RWPE2 (cell line): ENCODE data around the gene PARVG.

Experiments used
- ATAC-seq: fragments of 200-7000 bp; cut with Tn5 transposase; 3 replicates; pipeline ENCODE4 v1.9.1; 2021; ENCODE audit warnings: low read depth
- DNase-seq: peaks from one replicate; pipeline ENCODE4 v3.0.0-alpha.2; 2020; ENCODE audit warnings: low spot score
- H3K27ac ChIP-seq: fragments of 450-650 bp; 2 replicates; pipeline ENCODE4 v1.5.1; 2017; ENCODE audit warnings: mild to moderate bottlenecking; ENCODE audit not compliant: poor library complexity, severe bottlenecking
- H3K27me3 ChIP-seq: fragments of 250-450 bp; sonication (Bioruptor Pico); 2 replicates; pipeline ENCODE4 v1.5.1; 2021; ENCODE audit warnings: mild to moderate bottlenecking, moderate library complexity; ENCODE audit not compliant: insufficient read depth, poor library complexity, severe bottlenecking
- H3K36me3 ChIP-seq: fragments of 250-450 bp; sonication (Bioruptor Pico); 2 replicates; pipeline ENCODE4 v1.5.1; 2020; ENCODE audit warnings: low read depth, mild to moderate bottlenecking, moderate library complexity
- H3K4me1 ChIP-seq: fragments of 250-450 bp; sonication (Bioruptor Pico); 2 replicates; pipeline ENCODE4 v1.5.1; 2021; ENCODE audit warnings: mild to moderate bottlenecking, moderate library complexity; ENCODE audit not compliant: insufficient read depth, poor library complexity, severe bottlenecking
- H3K4me3 ChIP-seq: fragments of 250-450 bp; sonication (Bioruptor Pico); 2 replicates; pipeline ENCODE4 v1.5.1; 2021; ENCODE audit warnings: mild to moderate bottlenecking, moderate library complexity; ENCODE audit not compliant: severe bottlenecking
- H3K9me3 ChIP-seq: fragments of 250-450 bp; sonication (Bioruptor Pico); 2 replicates; pipeline ENCODE4 v1.5.1; 2021; ENCODE audit warnings: mild to moderate bottlenecking, moderate library complexity; ENCODE audit not compliant: severe bottlenecking
- TF ChIP-seq, protein P1 (sequence below): fragments of 450-650 bp; IDR thresholded peaks from one replicate; pipeline ENCODE4 v1.5.1; 2017; ENCODE audit warnings: mild to moderate bottlenecking, moderate library complexity; ENCODE audit not compliant: poor library complexity, severe bottlenecking

PARVG gene

DNA sequence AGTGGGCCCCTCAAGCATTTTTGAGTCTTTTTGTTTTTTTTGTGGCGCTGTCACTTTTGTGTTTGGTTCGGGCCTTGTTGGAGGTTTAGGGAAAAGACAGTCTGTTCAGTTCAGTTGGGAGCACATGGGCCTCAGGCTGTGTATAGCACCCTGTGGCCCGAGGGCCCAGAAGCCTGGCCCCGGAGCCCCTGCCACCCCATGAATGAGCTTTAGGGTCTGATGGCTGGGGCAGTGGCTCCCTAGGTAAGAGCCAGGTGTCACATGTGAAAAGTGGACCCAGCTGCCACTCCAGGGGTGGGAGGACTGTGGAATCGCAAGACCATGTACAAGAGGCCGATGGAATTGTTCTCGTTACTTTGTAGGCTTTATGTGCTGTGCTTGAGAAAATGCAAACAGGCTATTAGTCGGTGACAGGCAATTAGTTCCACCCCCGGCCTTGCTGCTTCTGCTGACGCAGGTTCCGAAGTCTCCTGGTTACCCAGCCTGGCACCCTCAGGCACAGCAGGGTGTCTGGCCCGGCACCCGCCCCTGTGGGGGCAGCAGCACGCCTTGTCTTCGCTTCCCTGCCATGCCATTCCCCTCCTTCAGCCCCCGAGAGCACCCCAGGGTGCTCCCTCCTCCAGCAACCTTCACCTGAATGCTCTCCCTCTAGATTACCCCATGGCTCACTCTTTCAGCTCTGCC, 38.2 kb upstream of the PARVG start:
- no peaks in the 10 kb centered on the region for H3K27me3 ChIP-seq
- no peak overlapping the region for H3K4me3 ChIP-seq
- TF ChIP-seq, protein P1, sequence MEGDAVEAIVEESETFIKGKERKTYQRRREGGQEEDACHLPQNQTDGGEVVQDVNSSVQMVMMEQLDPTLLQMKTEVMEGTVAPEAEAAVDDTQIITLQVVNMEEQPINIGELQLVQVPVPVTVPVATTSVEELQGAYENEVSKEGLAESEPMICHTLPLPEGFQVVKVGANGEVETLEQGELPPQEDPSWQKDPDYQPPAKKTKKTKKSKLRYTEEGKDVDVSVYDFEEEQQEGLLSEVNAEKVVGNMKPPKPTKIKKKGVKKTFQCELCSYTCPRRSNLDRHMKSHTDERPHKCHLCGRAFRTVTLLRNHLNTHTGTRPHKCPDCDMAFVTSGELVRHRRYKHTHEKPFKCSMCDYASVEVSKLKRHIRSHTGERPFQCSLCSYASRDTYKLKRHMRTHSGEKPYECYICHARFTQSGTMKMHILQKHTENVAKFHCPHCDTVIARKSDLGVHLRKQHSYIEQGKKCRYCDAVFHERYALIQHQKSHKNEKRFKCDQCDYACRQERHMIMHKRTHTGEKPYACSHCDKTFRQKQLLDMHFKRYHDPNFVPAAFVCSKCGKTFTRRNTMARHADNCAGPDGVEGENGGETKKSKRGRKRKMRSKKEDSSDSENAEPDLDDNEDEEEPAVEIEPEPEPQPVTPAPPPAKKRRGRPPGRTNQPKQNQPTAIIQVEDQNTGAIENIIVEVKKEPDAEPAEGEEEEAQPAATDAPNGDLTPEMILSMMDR = no peak
- ATAC-seq (no peak), DNase-seq (no peak)
- H3K4me1 ChIP-seq = no peaks in the 10 kb centered on the region
- H3K27ac ChIP-seq = no peak overlapping the region
- no peaks in the 10 kb centered on the region for H3K9me3 ChIP-seq
- H3K36me3 ChIP-seq = no peaks in the 10 kb centered on the region

DNA sequence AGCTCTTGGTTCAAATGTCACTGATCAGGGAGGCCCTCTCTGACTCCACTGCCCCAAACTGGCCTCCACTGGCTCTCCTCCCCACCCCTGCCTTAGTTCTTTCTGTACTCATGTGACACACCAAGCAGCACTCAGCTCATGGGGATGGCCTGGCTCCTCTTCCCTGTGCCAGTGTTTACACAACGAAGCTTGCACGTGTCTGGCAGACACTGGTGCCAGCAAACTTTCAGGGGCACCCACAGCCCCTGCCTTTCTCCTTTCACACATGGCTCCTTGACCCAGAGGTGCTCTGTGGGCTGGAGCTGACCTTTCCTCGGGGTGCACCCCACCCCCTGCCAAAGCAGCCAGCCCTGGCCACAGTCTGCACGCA, 37.6 kb upstream of the PARVG start:
- Histone ChIP-seq H3K27ac (no peak overlapping the region), H3K4me1 (no peaks in the 10 kb centered on the region)

DNA sequence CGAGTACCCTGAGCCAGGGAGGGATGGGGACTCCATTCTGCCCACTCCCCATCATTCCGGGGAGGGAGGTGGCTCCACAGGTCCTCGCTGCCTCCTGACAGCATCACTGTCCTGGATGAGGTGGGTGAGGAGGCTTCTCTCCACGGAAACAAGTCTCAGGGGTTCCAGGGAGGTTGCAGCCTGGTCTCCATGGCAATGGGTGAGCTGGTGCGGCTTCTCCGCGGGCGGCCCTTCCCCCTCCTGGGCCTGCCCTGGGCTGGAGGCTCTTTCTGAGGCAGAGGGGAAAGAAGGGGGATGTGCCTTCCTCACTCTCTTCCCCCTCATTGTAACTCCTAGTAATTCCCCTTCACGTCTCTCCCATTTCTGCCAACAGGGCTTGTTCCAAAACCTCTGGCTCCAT, 37.1 kb upstream of the PARVG start:
- H3K27ac ChIP-seq = no peak overlapping the region
- no peak overlapping the region for H3K4me3 ChIP-seq
- DNase-seq (no peak), ATAC-seq (no peak)
- H3K27me3 ChIP-seq = no peaks in the 10 kb centered on the region
- TF ChIP-seq, protein P1 = no peak
- no peaks in the 10 kb centered on the region for H3K4me1 ChIP-seq
- H3K9me3 ChIP-seq = no peaks in the 10 kb centered on the region
- H3K36me3 ChIP-seq = no peaks in the 10 kb centered on the region

More for the DNA sequence above, 37.6 kb upstream of the PARVG start:
- no peak overlapping the region for H3K4me3 ChIP-seq
- H3K9me3 ChIP-seq = no peaks in the 10 kb centered on the region
- H3K27me3 ChIP-seq = no peaks in the 10 kb centered on the region
- ATAC-seq (no peak), DNase-seq (no peak)
- TF ChIP-seq, protein P1 = no peak
- H3K36me3 ChIP-seq = no peaks in the 10 kb centered on the region

DNA sequence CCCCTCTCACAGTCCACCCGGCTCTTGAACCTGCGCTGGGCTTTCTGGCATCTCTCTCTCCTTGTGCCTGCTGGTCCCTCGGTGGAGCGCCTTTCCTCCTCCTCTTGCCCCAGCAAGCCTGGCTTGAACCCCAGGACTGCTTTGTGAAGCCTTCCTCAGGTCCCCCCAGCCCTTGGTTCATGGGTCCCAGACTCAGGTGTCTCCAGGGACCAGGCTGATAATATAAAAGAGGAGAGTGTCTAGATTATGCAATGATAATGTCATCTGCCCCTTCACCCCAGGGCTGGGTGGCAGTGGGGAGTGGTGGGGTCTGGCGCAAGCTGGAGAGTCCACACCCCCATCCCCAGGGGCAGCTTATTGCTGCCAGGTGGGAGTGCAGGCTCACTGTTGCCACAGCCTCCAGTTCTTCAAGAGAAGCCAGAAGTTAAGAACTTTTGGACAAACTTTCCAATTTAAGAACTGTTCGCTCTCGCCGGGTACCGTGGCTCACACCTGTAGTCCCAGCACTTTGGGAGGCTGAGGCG, 36.6 kb upstream of the PARVG start:
- H3K27me3 ChIP-seq = no peaks in the 10 kb centered on the region
- DNase-seq = no peak

More for the DNA sequence above, 36.6 kb upstream of the PARVG start:
- Histone ChIP-seq H3K4me1 (no peaks in the 10 kb centered on the region), H3K36me3 (no peaks in the 10 kb centered on the region), H3K9me3 (no peaks in the 10 kb centered on the region), H3K4me3 (no peak overlapping the region), H3K27ac (no peak overlapping the region)
- ATAC-seq = no peak
- TF ChIP-seq, protein P1 = no peak
